HS-27A (cell line): ENCODE measurements around the gene STK38L.
A peak's percentile ranks its signal among the peaks of the same experiment; 100 is the strongest.

Source experiments
- DNase-seq: peaks from one replicate; pipeline ENCODE4 v3.0.0-alpha.2; 2012; ENCODE audit warnings: low read depth, missing footprints

The STK38L gene

DNA sequence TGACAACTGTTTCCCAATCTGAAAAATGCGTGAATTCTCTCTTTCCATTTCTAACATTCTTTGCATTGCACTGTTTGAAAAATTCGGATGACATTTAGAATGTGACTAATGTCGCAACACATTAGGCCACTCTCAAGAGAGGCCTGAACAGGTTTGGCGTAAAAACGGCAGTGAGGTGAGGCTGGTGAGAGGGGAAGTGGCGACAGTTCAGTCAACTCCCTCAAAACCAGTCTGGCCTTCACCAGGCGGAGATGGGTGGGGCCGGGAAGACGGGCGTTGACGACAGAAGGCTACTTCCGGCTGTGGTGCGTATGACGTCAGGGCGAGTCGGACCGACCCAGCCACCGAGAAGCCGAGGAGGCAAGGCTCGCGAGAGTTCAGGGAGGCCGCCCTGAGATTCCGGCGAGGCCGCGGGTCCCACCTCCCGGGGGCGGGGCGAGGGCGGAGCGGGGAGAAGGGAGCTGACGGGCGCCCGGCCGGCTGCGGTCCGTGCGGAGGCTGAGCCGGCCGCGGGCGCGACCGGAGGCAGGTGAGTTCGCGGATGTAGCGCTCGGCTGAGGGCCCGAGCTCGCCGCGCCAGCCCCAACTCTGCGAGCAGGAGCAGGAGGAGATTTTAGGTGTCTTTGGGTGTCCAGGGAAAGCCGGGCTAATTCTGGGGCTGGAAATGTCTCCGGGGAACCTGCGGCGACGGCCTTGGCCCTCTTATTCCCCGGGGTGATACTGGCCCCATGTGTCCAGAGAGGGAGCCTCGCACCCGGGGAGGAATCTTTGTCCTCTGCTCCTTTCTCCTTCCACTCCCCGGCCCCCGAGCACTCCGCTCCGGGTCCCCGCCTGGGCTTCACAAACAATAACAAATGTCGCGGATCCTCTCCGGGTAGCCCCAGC is at the start of gene STK38L:
Gene STK38L (plus strand): TSS at position 483 of the 885 bp plus-strand sequence. CDS start 53,435 bp downstream, outside the sequence.
- DNase-seq: peak; percentile 96

GRCh38 chr12:27194644-27195043 is 49.4 kb upstream of the STK38L start:
- no peak for DNase-seq

DNA sequence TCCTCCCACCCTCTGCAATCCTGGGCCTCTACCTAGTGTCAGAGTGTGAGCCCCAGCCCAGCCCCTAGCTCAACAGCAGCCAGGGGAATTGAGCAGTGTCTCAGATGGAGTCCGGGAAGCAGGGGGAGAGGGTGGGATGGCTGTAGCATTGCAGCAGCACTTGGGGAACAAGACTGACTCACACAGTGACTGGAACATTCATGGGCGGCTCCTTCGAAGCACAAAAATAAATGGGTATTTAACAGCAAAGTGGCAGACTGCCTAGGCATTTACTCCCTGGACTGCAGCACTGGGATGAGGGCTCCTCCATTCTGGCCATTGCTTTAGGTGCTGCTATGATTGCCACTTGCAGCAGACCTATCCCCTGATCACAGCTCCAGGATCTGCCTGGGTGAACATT is 46.0 kb upstream of the STK38L start:
- no peak for DNase-seq

GRCh38 chr12:27199638-27200300 is 44.3 kb upstream of the STK38L start:
- no peak for DNase-seq

- DNase-seq: no peak
Observed at GRCh38 chr12:27201169-27201568, 42.9 kb upstream of the STK38L start.

DNA sequence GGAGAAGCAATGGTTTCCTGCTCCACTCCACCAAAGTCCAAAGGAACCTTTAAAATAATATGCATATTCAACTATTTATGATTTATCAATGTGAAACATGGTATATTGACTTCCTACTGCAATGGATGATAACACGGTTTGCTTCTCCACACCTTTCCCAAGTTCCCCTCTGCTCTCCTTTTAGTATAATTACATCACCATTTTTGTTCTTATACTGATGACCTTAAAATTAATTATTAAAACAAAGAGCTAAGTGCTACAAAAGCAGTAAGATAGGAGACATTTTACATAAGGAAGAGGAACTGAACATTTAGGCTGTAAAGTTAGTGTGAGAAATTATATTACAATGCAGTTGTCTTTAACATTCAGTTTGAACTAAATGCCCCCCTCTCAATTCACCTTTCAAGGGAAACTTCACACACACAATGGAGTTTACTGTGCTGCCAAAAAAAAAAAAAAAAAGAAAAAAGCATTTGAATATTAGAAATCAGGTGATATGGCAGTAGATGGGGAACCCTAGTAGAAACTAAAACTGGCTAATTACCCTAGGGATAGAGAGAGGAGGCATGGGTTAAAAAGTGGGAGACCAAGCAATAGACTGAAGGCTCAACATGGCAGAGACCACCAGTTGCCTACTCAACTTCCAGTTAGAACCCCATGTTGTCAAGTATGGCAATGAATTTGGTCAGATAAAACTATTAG is 37.1 kb upstream of the STK38L start:
- DNase-seq: no peak

DNA sequence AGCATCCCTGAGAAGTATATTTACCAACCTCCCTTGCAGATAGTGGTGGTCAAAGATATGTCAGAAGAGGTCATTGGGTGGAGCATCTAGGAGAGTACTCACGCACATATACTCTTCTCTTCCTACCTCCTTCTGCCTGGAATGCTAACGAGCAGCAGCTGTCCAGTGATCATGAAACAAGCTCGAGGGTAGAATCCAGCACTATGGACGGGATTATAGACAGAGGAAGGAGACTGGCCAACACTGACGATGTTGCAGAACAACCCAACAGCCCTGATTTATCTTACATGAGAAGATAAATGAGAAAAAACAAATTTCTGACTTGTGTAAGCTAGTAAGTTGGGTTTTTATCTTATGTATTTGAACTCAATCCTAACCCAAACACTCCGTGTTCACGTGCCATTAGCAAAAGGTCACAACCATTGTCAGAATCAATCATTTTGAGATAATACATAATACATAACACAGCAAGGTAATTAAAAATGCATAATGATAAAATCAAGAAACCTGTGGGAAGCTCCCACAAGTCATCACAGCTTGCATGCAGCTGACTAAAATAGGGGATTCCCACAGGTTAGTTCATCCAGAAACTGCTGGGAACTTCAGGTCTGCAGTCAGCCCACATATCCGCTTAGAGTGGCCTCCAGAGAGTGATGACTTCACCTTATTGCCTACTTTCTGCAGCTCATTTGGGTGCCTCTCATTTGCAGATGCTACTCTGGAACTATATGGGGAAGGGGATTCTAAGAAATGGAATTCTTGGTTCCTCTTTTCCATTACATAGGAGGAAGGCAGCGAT is 36.3 kb upstream of the STK38L start:
- DNase-seq: no peak

- no peak for DNase-seq
Observed at GRCh38 chr12:27208414-27208750, 35.7 kb upstream of the STK38L start.

DNA sequence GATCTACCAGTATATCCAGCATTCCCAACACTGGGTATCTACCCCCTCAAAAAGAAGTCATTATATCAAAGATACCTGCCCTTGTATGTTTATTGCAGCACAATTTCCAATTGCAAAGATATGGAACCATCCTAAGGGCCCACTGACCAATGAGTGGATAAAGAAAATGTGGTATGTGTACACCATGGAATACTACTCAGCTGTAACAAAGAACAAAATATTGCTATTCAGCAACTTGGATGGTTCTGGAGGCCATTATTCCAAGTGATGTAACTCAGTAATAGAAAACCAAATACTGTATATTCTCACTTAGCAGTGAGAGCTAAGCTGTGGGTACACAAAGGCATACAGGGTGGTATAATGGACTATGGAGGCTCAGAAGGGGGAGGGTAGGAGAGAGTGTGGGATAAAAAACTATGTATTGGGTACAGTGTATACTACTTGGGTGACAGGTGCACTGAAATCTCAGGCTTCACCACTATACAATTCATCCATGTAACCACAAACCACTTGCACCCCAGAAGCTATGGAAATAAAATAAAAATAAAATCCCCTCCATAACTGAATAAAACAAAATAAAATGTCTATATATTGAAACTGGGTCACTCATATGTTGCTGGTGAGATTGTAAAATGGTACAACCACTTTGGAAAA is 34.7 kb upstream of the STK38L start:
- no peak for DNase-seq

- DNase-seq: no peak
Observed at GRCh38 chr12:27210187-27210586, 33.9 kb upstream of the STK38L start.

DNA sequence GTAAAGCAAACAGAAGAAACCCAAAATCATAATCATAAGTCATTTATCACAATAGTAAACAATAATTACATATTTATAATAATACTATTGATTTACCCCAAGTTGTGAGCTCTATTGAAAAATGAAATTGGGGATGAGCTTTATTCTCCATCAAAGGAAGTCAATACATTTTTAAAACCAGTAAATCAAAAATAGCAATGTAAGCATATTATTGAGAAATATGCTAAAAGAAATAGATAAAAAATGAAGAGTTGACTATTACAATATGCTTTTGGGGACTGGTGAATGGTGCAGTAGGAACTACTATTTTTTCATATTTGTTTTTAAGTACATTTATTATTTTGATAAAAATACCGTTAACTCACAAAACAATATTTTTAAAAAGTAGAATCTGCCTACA is 31.2 kb upstream of the STK38L start:
- DNase-seq: no peak

DNA sequence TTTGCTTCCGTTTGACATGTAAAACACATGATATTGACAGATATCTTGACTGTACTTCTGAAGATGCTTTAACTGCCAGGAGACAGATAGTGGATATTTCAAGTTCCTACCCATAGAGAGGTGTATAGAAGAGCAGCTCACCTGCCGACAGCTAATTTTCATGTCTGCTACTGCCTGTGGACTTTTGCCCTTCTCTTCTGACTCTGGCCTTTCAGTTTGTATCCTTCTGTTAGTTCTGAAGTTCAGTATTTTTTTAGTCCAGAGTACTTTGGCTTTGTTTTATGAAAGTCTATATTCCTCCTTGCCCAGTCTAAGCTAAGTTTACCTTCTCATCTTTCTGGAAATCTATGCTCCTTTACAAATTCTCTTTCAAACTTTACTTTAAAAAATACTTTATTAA is 30.8 kb upstream of the STK38L start:
- DNase-seq: no peak

GRCh38 chr12:27213830-27214787 is 30.0 kb upstream of the STK38L start:
- DNase-seq: no peak

DNA sequence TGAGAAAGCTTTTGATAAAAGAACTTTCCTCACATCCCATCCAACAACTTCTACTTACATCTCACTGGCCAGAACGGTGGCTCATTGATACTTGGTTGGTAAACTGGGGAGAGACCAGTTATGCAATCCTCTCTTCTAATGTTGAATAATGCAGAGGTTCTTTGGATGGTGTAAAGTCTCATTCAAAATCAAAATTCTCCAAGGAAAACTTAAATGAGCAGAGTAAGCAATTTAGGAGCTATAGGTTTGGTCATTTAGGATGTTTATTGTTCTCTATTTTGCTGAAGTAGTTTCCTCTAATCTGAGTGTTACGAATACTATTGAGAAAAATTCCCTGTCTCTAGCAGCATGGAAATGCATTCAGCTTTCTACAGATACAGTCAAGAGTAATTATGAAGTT is 26.5 kb upstream of the STK38L start:
- no peak for DNase-seq

GRCh38 chr12:27219693-27220054 is 24.4 kb upstream of the STK38L start:
- no peak for DNase-seq

DNA sequence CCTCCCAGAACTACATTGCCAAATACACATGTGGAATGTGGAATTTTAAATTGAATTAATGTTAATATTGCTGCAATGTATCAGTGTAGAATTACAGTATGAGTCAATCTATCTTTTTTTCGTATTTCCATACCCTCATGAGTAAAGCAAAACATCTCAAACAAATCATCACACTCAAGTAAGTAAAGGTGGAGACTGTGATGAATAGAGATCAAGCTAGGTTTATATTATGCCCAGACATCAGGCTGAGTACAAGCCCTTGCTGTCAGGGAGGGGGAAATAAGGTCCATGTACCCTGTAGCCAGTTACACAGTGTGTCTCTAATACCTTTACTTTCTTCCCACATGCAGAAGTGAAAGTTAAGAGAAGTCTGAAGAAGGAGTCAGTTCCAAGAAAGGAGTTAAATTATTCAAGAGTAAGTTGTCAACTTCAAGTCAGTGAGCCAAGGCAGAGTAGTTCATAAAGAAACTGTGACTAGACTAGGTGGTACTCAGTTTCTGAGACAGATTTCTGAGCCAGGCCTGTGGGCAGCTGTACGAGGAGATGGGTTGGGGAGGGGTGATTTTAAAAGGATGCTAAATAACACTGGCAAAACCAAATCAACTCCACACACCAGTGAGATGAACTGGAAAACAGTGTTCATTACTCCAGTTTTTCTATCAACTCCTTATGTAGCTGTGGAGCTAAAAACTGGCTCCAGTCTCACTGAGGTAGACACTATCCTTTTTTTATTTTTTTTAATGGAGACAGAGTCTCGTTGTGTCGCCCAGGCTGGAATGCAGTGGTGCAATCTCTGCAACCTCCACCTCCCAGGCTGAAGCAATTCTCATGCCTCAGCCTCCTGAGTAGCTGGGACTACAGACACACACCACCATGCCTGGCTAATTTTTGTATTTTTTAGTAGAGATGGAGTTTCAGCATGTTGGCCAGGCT is 23.8 kb upstream of the STK38L start:
- no peak for DNase-seq

DNA sequence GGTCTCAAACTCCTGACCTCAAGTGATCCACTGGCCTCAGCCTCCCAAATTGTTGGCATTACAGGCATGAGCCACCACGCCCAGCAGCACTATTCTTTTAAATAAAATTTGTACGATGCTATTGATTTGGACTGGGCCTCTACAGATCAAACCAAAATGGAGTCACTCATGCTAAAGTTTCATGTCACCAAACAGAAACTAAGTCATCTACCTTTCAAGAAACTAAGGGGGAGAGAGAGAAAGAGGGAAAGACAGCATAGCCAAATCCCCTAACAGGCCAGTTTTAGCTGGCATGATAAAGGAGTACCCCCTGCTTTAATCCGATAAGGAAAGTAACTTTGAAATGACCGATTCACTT is 23.1 kb upstream of the STK38L start:
- no peak for DNase-seq

- DNase-seq: no peak
Observed at GRCh38 chr12:27221625-27222387, 22.3 kb upstream of the STK38L start.
